MM.1S (cell line): ENCODE measurements around the gene GLOD5.

Experiments used
- DNase-seq: peaks from one replicate; pipeline ENCODE4 v3.0.0-alpha.2; 2015
- H2AFZ ChIP-seq: fragments of 300-600 bp; sonication (generic); 2 replicates; pipeline ENCODE4 v1.6.0; 2016; ENCODE audit warnings: antibody characterized with exemption, low read length
- H3F3A ChIP-seq: fragments of 300-600 bp; sonication (generic); 2 replicates; pipeline ENCODE4 v1.6.1; 2016; ENCODE audit warnings: mild to moderate bottlenecking, antibody characterized with exemption, low read length, moderate library complexity, mixed read lengths; ENCODE audit not compliant: insufficient read depth
- H3K27ac ChIP-seq: fragments of 300-600 bp; sonication (generic); 2 replicates; pipeline ENCODE4 v1.5.1; 2016; ENCODE audit warnings: mild to moderate bottlenecking, low read length
- H3K27me3 ChIP-seq: fragments of 300-600 bp; sonication (generic); replicated peaks from 2 replicates; pipeline ENCODE4 v1.6.0; 2016; ENCODE audit warnings: low read length; ENCODE audit not compliant: insufficient read depth
- H3K36me3 ChIP-seq: fragments of 300-600 bp; sonication (generic); replicated peaks from 2 replicates; pipeline ENCODE4 v1.6.1; 2016; ENCODE audit warnings: mild to moderate bottlenecking, low read length, mixed read lengths; ENCODE audit not compliant: insufficient read depth
- H3K4me1 ChIP-seq: fragments of 300-600 bp; sonication (generic); 2 replicates; pipeline ENCODE4 v1.6.1; 2016; ENCODE audit warnings: low read length, mixed read lengths
- H3K4me2 ChIP-seq: fragments of 300-600 bp; sonication (generic); 2 replicates; pipeline ENCODE4 v1.6.0; 2016; ENCODE audit warnings: low read depth, low read length
- H3K4me3 ChIP-seq: fragments of 300-600 bp; sonication (generic); 2 replicates; pipeline ENCODE4 v1.5.1; 2016; ENCODE audit warnings: low read length, mixed read lengths
- H3K79me2 ChIP-seq: fragments of 300-600 bp; sonication (generic); 2 replicates; pipeline ENCODE4 v1.6.1; 2016; ENCODE audit warnings: mixed run types, low read length, mixed read lengths
- H3K9ac ChIP-seq: fragments of 300-600 bp; sonication (generic); 2 replicates; pipeline ENCODE4 v1.6.1; 2016; ENCODE audit warnings: low read length, mixed read lengths
- H3K9me2 ChIP-seq: fragments of 300-600 bp; sonication (generic); replicated peaks from 2 replicates; pipeline ENCODE4 v1.6.1; 2016; ENCODE audit warnings: mild to moderate bottlenecking, low read length, mixed read lengths; ENCODE audit not compliant: insufficient read depth
- H3K9me3 ChIP-seq: fragments of 300-600 bp; sonication (generic); replicated peaks from 2 replicates; pipeline ENCODE4 v1.6.1; 2016; ENCODE audit warnings: mild to moderate bottlenecking, low read length, mixed read lengths; ENCODE audit not compliant: insufficient read depth
- H4K20me1 ChIP-seq: fragments of 300-600 bp; sonication (generic); 2 replicates; pipeline ENCODE4 v1.6.1; 2016; ENCODE audit warnings: mild to moderate bottlenecking, low read length, moderate library complexity, mixed read lengths; ENCODE audit not compliant: insufficient read depth
- CTCF ChIP-seq: fragments of 300-600 bp; sonication (generic); IDR thresholded peaks from 2 replicates; pipeline ENCODE4 v1.5.1; 2016; ENCODE audit warnings: antibody characterized with exemption, low read length, mixed read lengths
- EZH2 ChIP-seq: fragments of 300-600 bp; sonication (generic); optimal IDR thresholded peaks from 2 replicates; pipeline ENCODE3; 2017; ENCODE audit warnings: low read depth, mild to moderate bottlenecking, antibody characterized with exemption, low read length, mixed read lengths
- EZH2phosphoT487 ChIP-seq: fragments of 300-600 bp; sonication (generic); IDR thresholded peaks from 2 replicates; pipeline ENCODE4 v1.6.1; 2018; ENCODE audit warnings: antibody characterized with exemption, low read length

GLOD5 gene

GRCh38 chrX:48726596-48726995 lies 35.0 kb upstream of the GLOD5 start:
- no peaks in the 10 kb centered on the region for H3K27me3 ChIP-seq
- H3K79me2 ChIP-seq: no peaks in the 10 kb centered on the region
- no peak overlapping the region for H3K4me2 ChIP-seq
- TF ChIP-seq CTCF (no peak), EZH2 (no peak)
- H3K4me3 ChIP-seq: no peak overlapping the region
- no peaks in the 10 kb centered on the region for H3F3A ChIP-seq
- H3K9me2 ChIP-seq: no peaks in the 10 kb centered on the region
- no peak overlapping the region for H3K9ac ChIP-seq
- no peaks in the 10 kb centered on the region for H4K20me1 ChIP-seq
- H3K36me3 ChIP-seq: no peaks in the 10 kb centered on the region
- no peak overlapping the region for H3K27ac ChIP-seq
- H2AFZ ChIP-seq: no peak overlapping the region
- H3K4me1 ChIP-seq: no peaks in the 10 kb centered on the region
- DNase-seq: no peak
- H3K9me3 ChIP-seq: no peaks in the 10 kb centered on the region

GRCh38 chrX:48728653-48729052 lies 32.9 kb upstream of the GLOD5 start:
- DNase-seq: no peak
- no peaks in the 10 kb centered on the region for H3K9me3 ChIP-seq

GRCh38 chrX:48736303-48736702 lies 25.2 kb upstream of the GLOD5 start:
- DNase-seq: no peak
- no peaks in the 10 kb centered on the region for H3F3A ChIP-seq
- TF ChIP-seq EZH2phosphoT487 (no peak), EZH2 (no peak), CTCF (no peak)
- no peaks in the 10 kb centered on the region for H3K27me3 ChIP-seq
- H3K9ac ChIP-seq: peak overlapping the region; percentile 45; the same call in 1 of the 2 replicates
- peak overlapping the region; percentile 89 for H2AFZ ChIP-seq
- no peaks in the 10 kb centered on the region for H3K36me3 ChIP-seq
- H3K4me2 ChIP-seq: peak overlapping the region; percentile 72; the same call in 1 of the 2 replicates
- H3K4me1 ChIP-seq: peaks cover 5% of the 10 kb centered on the region
- H3K9me3 ChIP-seq: no peaks in the 10 kb centered on the region
- H3K27ac ChIP-seq: no peak overlapping the region
- H4K20me1 ChIP-seq: no peaks in the 10 kb centered on the region
- H3K79me2 ChIP-seq: no peaks in the 10 kb centered on the region
- peak overlapping the region; percentile 57; the same call in 1 of the 2 replicates for H3K4me3 ChIP-seq
- H3K9me2 ChIP-seq: no peaks in the 10 kb centered on the region

More at GRCh38 chrX:48728653-48729052, 32.9 kb upstream of the GLOD5 start:
- no peak overlapping the region for H3K4me2 ChIP-seq
- no peak for TF ChIP-seq CTCF
- TF ChIP-seq EZH2phosphoT487: no peak
- no peak for TF ChIP-seq EZH2
- no peaks in the 10 kb centered on the region for H3K79me2 ChIP-seq
- H3K27ac ChIP-seq: no peak overlapping the region
- no peak overlapping the region for H2AFZ ChIP-seq
- no peak overlapping the region for H3K4me3 ChIP-seq
- no peaks in the 10 kb centered on the region for H4K20me1 ChIP-seq
- H3K27me3 ChIP-seq: no peaks in the 10 kb centered on the region
- no peaks in the 10 kb centered on the region for H3K36me3 ChIP-seq
- H3F3A ChIP-seq: no peaks in the 10 kb centered on the region
- H3K9me2 ChIP-seq: no peaks in the 10 kb centered on the region
- H3K9ac ChIP-seq: no peak overlapping the region
- no peaks in the 10 kb centered on the region for H3K4me1 ChIP-seq
